HG03439 (cell line): ENCODE measurements around the gene THRA.

Source experiments
- ATAC-seq: cut with Tn5 transposase; IDR thresholded peaks from one replicate; pipeline ENCODE4 v1.9.1; 2021; ENCODE audit warnings: mild to moderate bottlenecking, moderate library complexity; ENCODE audit not compliant: unreplicated experiment

THRA gene

GRCh38 chr17:40108970-40109824, 46.4 kb downstream of the THRA start:
- no peak for ATAC-seq

- ATAC-seq, result no peak
Observed at GRCh38 chr17:40110026-40110845, 47.5 kb downstream of the THRA start.

- no peak for ATAC-seq
Observed at GRCh38 chr17:40111221-40112128, 48.7 kb downstream of the THRA start.

GRCh38 chr17:40112191-40112711, 49.5 kb downstream of the THRA start:
- no peak for ATAC-seq

GRCh38 chr17:40112718-40113109, 49.9 kb downstream of the THRA start:
- ATAC-seq, result no peak

- peak; percentile 75 for ATAC-seq
Observed at GRCh38 chr17:40113110-40113906, 50.5 kb downstream of the THRA start.

GRCh38 chr17:40113907-40114245, 51.1 kb downstream of the THRA start:
- ATAC-seq, result no peak

- ATAC-seq, result no peak
Observed at GRCh38 chr17:40115101-40115436, 52.3 kb downstream of the THRA start.

- ATAC-seq, result peak; percentile 66
Observed at GRCh38 chr17:40121181-40122135, 58.7 kb downstream of the THRA start, which contains the start of gene MSL1. TSS of gene MSL1 (plus strand) at chr17:40121971. CDS start at chr17:40122613, 642 bp downstream.

GRCh38 chr17:40122136-40122998, 59.6 kb downstream of the THRA start:
- peak; percentile 34 for ATAC-seq

GRCh38 chr17:40122999-40123810, 60.4 kb downstream of the THRA start:
- ATAC-seq, result peak; percentile 34

- ATAC-seq, result no peak
Observed at GRCh38 chr17:40123811-40124114, 61.0 kb downstream of the THRA start.

GRCh38 chr17:40124279-40125141, 61.7 kb downstream of the THRA start:
- ATAC-seq, result no peak

- ATAC-seq, result no peak
Observed at GRCh38 chr17:40129498-40129897, 66.7 kb downstream of the THRA start.

- ATAC-seq, result no peak
Observed at GRCh38 chr17:40130352-40131042, 67.7 kb downstream of the THRA start.

GRCh38 chr17:40134184-40134583, 71.4 kb downstream of the THRA start:
- no peak for ATAC-seq
